ENCODE data around the gene CAT. TPM values are rescaled to one million over a fixed set of nuclear protein-coding genes. Genes with fewer than 3 reads are reported as not detected.

The CAT gene
- total RNA-seq, 2 donors from 2014 or later = 98.8 to 148 TPM

DNA sequence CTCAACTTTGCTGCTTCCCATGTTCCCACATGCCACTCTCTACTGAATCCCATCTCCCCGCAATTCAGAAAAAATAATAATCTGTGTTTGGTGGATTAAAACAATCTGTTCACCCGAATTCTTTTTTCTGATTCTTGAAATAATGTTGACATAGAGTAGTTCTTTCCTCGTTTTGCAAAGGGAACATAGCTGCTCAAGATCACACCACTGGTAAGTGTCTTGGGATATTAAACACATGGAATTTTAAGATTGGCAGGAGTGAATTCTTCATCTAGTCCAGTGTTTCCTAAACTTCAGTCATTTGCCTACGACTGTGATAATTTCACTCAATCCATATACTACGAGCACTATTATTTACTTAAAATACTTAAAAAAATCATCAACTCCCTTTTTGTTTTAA lies 68.9 kb downstream of the CAT start:
- no peaks in the 10 kb centered on the region for H3K27me3 ChIP-seq
- WGBS, 2 donors = 66 to 68% methylated on average over 5 of the region's 5 CpGs
- H3K4me1 ChIP-seq = peaks cover 4% of the 10 kb centered on the region
- H3K4me3 ChIP-seq = no peak overlapping the region
- intact Hi-C loops (cut with DNase I) = no loop called here
- H3K36me3 ChIP-seq (replicated peaks in 1 of 2; ENCODE audit: insufficient read depth in 1 of 2, low read depth in 2 of 2) = no peaks in the 10 kb centered on the region
- H3K9me3 ChIP-seq = no peaks in the 10 kb centered on the region
- no peak for DNase-seq
- H3K27ac ChIP-seq = no peak overlapping the region
- TF ChIP-seq, protein P1, sequence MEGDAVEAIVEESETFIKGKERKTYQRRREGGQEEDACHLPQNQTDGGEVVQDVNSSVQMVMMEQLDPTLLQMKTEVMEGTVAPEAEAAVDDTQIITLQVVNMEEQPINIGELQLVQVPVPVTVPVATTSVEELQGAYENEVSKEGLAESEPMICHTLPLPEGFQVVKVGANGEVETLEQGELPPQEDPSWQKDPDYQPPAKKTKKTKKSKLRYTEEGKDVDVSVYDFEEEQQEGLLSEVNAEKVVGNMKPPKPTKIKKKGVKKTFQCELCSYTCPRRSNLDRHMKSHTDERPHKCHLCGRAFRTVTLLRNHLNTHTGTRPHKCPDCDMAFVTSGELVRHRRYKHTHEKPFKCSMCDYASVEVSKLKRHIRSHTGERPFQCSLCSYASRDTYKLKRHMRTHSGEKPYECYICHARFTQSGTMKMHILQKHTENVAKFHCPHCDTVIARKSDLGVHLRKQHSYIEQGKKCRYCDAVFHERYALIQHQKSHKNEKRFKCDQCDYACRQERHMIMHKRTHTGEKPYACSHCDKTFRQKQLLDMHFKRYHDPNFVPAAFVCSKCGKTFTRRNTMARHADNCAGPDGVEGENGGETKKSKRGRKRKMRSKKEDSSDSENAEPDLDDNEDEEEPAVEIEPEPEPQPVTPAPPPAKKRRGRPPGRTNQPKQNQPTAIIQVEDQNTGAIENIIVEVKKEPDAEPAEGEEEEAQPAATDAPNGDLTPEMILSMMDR (IDR thresholded peaks at IDR 0.05) = no peak
- no peak for TF ChIP-seq POLR2A (IDR thresholded peaks at IDR 0.05)
- ATAC-seq = no peak

DNA sequence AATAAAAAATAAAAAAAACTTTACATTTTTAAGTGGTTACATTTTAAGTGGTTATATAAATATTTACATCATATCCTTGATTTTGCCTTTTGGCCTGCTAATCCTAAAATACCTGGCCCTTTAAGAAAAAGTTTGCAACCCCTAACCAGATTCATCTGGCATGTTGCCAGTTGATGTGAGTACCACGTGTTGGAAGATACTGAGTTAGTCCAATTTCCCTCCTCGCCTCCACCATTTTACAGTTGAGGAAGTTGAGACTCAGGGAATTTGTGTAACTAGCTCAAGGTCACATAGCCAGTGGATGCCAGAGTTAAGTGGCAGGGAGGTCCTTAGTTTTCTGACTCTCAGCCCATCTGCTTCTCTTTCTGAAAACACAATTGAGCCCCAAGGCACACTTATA lies 69.8 kb downstream of the CAT start:
- intact Hi-C loops (cut with DNase I) = no loop called here
- no peaks in the 10 kb centered on the region for H3K36me3 ChIP-seq (replicated peaks in 1 of 2; ENCODE audit: insufficient read depth in 1 of 2, low read depth in 2 of 2)
- peaks cover 4% of the 10 kb centered on the region for H3K4me1 ChIP-seq
- H3K9me3 ChIP-seq = no peaks in the 10 kb centered on the region
- 10 to 26% methylated on average over 2 of the region's 2 CpGs for WGBS, 2 donors
- ATAC-seq (no peak), DNase-seq (peak in 1 of 4 donors; percentile 13)
- no peak overlapping the region for H3K27ac ChIP-seq
- H3K4me3 ChIP-seq = no peak overlapping the region
- no peaks in the 10 kb centered on the region for H3K27me3 ChIP-seq
- no peak for TF ChIP-seq POLR2A (IDR thresholded peaks at IDR 0.05)
- TF ChIP-seq, protein P1 (IDR thresholded peaks at IDR 0.05) = no peak

DNA sequence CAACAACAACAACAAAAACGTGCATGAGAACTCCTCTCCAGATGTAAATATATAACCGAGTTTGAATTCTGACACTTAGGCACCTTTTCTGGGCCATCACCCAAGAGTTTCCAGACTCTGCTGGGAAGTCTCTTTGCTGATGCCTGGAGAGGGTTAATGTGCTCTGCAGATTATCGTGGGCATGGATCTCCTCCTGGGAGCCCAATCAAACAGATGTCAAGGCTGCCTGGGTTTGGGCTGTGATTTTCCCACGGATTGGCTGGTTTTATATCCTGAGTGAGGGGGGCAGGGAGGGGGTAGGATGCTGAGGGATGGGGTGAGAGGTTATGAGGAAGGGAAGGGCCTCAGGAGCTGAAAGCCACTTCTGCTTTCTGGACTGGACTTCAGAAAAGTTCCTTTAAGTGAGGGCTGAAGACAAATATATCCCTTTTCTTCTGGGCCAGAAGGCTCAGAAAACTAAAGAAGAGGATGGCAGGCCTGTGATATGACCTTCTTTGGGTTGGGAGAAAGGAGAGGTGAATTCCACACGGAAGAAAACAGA lies 70.7 kb downstream of the CAT start:
- no peaks in the 10 kb centered on the region for H3K9me3 ChIP-seq
- no peak overlapping the region for H3K27ac ChIP-seq
- TF ChIP-seq, protein P1 (IDR thresholded peaks at IDR 0.05) = no peak
- no peak for TF ChIP-seq POLR2A (IDR thresholded peaks at IDR 0.05)
- H3K4me1 ChIP-seq = peaks cover 4% of the 10 kb centered on the region
- no peaks in the 10 kb centered on the region for H3K36me3 ChIP-seq (replicated peaks in 1 of 2; ENCODE audit: insufficient read depth in 1 of 2, low read depth in 2 of 2)
- WGBS, 2 donors = 4 to 8% methylated on average over 5 of the region's 5 CpGs
- DNase-seq (peak in 2 of 4 donors; percentile 9 to 11), ATAC-seq (no peak)
- intact Hi-C loops (cut with DNase I) = no loop called here
- H3K4me3 ChIP-seq = no peak overlapping the region
- H3K27me3 ChIP-seq = no peaks in the 10 kb centered on the region

DNA sequence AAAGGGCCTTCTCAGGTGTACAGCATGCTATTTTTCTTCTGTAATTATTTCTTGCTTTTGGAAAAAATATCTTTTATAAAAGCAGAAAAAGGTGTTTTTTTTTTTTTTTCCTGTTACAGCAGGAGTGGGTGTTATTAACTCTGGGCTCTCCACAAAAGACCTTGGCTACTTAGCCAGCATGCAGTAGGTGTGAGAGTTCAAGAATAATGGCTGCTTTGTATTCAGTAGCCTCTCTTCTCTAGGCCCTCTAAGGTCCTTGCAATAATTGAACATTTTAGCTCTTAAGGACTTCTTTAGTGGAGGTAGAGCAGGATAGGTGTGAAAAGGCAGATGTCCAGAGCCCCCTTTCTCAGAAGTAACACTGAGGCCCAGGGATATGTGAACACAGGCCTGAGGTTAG lies 71.5 kb downstream of the CAT start:
- no peak overlapping the region for H3K27ac ChIP-seq
- H3K36me3 ChIP-seq (replicated peaks in 1 of 2; ENCODE audit: insufficient read depth in 1 of 2, low read depth in 2 of 2) = no peaks in the 10 kb centered on the region
- H3K27me3 ChIP-seq = no peaks in the 10 kb centered on the region
- ATAC-seq (no peak), DNase-seq (no peak)
- intact Hi-C loops (cut with DNase I) = no loop called here
- H3K4me3 ChIP-seq = no peak overlapping the region
- no peaks in the 10 kb centered on the region for H3K9me3 ChIP-seq
- TF ChIP-seq, protein P1 (IDR thresholded peaks at IDR 0.05) = no peak
- TF ChIP-seq POLR2A (IDR thresholded peaks at IDR 0.05) = no peak
- H3K4me1 ChIP-seq = peaks cover 4% of the 10 kb centered on the region

DNA sequence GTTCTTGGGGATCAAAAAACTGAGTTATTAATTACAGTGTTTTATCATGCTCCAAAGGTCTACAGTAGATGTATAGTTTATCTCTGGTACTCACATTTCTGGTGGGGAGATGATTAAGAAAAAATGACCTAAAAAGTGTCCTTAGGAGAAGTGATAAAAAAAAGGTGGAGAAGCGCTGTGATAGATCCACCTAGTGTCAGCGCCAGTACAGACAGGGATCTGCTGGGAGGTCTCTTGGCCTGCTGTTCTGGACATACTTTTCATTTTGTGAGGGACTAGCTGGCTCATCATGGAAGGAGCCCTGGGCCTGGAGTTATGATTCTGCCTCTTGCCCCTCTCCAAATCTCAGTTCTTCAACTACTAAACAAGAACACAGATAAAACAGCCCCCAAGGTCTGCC lies 71.9 kb downstream of the CAT start:
- no peaks in the 10 kb centered on the region for H3K36me3 ChIP-seq (replicated peaks in 1 of 2; ENCODE audit: insufficient read depth in 1 of 2, low read depth in 2 of 2)
- no peak overlapping the region for H3K4me3 ChIP-seq
- no peaks in the 10 kb centered on the region for H3K9me3 ChIP-seq
- 98% methylated on average over 2 of the region's 2 CpGs for WGBS, 2 donors
- TF ChIP-seq, protein P1 (IDR thresholded peaks at IDR 0.05) = no peak
- no peak for DNase-seq
- no peaks in the 10 kb centered on the region for H3K27me3 ChIP-seq
- H3K4me1 ChIP-seq = peaks cover 4% of the 10 kb centered on the region
- H3K27ac ChIP-seq = no peak overlapping the region
- intact Hi-C loops (cut with DNase I) = no loop called here
- no peak for ATAC-seq

Data from body of pancreas (tissue), 4 donors.